DOHH2 (cell line): ENCODE data around the gene CDT1.

Experiments used
- CTCF ChIP-seq: fragments of 200-600 bp; sonication (generic); IDR thresholded peaks from one replicate; pipeline ENCODE4 v1.5.1; 2014; ENCODE audit warnings: antibody characterized with exemption, mild to moderate bottlenecking, low read depth, low read length; ENCODE audit not compliant: poor library complexity, severe bottlenecking
- EZH2phosphoT487 ChIP-seq: fragments of 200-600 bp; sonication (generic); IDR thresholded peaks from 2 replicates; pipeline ENCODE4 v1.6.1; 2017; ENCODE audit warnings: borderline replicate concordance, mild to moderate bottlenecking, antibody characterized with exemption, low read length, moderate library complexity, mixed read lengths

GRCh38 chr16:88777471-88778270 is 25.9 kb upstream of the CDT1 start:
- TF ChIP-seq CTCF (no peak), EZH2phosphoT487 (no peak)
